HG03432 (cell line): ENCODE data around the gene RGS9.
"Not testable (repeated sequence)": the region's sequence is repeated elsewhere in the genome, so short reads cannot be mapped to it uniquely, and the experiment has no call there.

Experiments used
- ATAC-seq: cut with Tn5 transposase; IDR thresholded peaks from one replicate; pipeline ENCODE4 v1.9.1; 2021; ENCODE audit warnings: mild to moderate bottlenecking, moderate library complexity; ENCODE audit not compliant: unreplicated experiment

RGS9 gene

DNA sequence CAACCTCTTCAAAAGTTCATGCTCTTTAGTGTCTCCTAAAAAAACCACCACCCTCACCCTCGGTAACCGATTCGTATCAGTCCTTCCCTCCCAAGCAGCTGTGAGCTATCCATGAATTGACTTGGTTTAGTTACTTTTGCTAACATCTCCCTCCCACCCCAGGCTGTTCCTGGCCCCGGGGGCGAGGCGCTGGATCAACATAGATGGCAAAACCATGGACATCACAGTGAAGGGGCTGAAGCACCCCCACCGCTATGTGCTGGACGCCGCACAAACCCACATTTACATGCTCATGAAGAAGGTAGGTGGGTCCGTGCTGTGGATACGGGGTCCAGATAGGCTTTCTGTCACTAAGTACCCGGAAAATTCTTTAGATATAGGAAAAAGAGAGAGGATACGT lies 66.8 kb downstream of the RGS9 start:
- ATAC-seq: no peak

GRCh38 chr17:65205655-65206054 lies 68.5 kb downstream of the RGS9 start:
- ATAC-seq: no peak

DNA sequence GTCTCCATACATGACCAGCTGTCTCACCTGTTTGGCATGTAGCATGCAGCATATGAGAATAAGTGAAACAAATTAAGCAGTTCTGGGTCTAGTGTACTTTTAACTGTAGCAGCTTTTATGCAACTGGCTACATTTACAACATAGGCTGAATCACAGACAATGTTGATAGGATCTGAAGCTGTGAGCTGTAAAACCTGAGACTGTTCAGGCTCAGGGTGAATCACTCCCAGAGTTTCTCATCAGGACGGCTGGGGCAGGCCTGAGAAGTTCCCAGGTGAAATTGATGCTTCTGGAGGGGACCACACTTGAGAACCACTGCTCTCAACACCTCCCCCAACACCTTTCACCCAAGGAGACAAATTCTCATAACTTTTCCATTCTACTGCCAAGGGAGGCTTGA lies 70.3 kb downstream of the RGS9 start:
- ATAC-seq: not testable (repeated sequence)

DNA sequence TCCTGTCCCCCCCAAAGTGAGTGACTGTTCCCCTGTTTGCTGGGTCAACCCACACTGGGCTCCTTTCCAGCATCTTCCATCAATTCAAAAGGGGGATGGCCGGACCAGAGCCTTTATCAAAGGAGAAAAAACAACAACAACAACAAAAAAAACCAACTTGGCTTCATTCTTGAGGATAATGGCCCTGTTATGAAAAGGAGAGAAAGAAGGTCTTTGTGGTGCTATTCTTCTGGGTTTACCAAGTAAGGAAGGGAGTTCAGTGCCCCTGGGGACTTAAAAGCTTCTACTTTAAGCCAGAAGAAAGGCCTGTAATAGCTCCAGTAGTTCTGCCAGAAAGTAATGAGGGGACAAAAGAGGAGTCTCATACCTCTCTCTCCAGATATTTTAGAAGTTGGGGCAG lies 71.5 kb downstream of the RGS9 start:
- ATAC-seq: no peak

DNA sequence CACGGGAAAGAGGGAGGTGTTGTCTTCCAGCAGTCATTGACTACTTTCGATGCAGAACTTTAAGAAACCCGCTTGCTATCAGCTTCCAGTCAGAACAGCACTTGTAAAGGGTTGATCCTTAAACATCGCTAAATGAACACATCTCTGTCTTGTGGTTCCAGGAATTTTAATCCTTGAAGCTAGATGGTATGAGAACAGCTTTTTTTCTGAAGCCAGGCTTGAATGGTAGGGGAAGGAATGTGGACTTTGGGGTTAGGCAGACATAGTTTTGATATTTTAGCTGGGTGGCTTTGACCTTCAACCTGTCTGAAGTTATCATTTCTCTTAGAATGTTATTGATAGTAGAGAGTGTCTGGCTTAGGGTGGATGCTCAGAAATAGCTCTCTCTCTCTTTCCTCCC lies 81.1 kb downstream of the RGS9 start:
- no peak for ATAC-seq

DNA sequence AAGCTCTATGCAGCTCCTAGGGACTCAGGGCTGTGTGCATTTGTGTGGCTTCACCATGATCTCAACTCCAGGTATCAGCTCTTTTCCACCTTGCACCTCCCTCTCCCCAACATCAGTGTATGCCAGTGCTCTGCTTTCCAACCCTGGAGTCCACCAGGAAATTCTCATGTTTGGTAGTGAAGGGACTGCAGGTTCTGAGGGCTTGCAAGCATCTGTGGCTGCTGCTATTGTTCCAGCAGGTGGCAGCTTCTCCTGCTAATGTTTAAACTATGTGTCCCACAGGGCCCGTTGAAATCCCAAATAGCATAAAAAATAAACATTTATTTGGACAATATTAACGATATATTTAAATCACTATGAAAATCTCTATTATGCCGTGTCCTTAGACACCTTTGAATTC lies 82.0 kb downstream of the RGS9 start:
- ATAC-seq: no peak

DNA sequence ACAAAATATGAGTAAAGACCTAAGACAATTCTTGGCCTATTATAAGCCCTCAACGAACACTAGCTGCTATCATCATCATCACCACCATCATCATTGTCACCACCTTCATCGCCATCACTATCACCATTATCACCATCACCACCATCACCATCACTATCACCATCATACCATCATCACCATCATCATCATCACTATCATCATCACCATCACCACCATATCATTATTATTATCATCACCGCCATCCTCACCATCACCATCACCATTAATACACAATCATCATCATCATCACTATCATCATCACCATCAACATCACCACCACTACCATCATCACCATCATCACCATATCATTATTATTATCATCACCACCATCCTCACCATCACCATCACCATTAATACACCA lies 82.5 kb downstream of the RGS9 start:
- no peak for ATAC-seq

DNA sequence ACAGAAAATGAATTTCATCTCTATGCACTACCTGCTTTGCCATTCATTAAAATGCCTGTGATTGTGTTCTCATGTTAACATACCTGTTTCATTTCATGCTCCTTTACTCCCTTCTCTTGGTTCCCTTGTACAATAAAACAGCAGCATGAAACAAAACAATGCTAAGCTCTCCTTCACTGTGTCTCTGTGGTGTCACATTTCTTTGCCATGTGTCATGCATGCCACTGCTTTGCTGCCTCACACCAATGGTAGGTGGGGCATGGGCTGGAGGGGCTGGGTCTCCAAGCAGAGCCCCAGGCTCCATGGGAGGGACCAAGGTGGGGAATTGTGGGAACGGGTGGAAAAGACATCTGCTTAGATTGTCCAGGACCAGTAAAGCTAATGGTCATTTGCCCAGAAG lies 83.6 kb downstream of the RGS9 start:
- no peak for ATAC-seq

DNA sequence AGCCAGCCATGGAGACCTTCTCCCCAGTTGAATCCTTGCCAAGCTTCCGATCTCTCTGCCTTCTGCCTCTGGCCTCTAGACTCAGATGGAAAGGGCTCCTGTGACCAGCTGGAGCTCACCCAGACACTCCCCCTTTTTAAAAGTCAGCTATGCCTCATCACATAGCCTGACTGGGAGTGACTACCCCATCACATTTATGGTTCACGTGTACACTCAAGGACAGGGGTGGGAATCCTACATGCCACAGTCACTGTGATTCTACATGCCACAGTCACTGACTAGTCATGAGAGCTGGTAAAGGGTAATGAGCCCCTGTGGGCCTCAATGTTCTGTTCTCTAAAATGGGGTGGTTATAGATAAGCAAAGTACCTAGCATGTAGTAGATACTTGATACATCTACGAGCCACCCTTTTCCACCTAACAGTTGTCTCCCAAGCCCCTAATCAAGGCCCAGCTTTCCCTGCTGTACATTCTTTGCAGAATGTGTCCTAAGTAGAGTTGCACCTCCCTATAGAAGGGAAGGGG lies 85.1 kb downstream of the RGS9 start:
- ATAC-seq: no peak

DNA sequence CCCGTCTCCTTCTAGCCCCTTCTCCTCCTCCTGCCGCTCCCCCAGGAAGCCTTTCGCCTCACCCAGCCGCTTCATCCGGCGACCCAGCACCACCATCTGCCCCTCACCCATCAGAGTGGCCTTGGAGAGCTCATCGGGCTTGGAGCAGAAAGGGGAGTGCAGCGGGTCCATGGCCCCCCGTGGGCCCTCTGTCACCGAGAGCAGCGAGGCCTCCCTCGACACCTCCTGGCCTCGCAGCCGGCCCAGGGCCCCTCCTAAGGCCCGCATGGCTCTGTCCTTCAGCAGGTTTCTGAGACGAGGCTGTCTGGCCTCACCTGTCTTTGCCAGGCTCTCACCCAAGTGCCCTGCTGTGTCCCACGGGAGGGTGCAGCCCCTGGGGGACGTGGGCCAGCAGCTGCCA lies 87.9 kb downstream of the RGS9 start:
- ATAC-seq: no peak

DNA sequence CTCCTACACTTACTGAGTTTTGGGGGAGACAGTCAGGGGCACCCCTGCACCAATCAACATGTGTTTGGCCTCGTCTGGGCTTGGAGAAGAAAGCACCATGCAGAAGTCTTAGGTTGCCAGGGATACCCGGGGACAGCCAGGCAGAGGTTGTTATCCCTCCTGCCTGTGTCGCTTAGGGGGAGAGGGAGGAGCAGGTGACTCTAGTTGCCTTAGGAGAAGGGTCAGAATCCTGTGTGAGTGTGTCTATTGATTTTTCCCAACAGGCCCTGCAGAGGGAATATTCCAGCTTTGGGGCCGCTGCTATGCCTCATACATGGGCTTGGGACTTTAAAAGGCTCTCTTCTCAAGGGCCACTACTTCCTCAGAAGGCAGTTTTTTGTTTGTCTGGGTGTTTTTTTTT lies 89.1 kb downstream of the RGS9 start:
- ATAC-seq: no peak

DNA sequence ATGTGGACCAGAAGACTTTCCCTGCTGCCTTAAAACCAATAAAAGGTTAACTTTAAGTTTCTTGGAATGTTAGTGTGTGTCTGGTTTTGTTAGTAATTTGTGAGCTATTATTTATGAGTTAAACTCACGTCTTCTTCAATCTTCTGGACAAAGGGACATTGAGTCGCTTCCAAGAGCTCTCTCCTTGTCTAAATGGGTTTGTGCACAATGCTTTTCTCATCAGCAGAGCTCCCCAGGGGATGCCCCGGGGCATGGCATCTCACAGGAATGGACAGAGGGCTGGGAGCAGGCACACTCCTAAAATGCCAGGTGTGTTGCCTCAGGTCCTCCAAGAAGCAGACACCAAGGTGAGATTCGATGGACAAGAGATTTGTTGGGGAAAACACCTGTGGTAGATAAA lies 90.5 kb downstream of the RGS9 start:
- no peak for ATAC-seq

DNA sequence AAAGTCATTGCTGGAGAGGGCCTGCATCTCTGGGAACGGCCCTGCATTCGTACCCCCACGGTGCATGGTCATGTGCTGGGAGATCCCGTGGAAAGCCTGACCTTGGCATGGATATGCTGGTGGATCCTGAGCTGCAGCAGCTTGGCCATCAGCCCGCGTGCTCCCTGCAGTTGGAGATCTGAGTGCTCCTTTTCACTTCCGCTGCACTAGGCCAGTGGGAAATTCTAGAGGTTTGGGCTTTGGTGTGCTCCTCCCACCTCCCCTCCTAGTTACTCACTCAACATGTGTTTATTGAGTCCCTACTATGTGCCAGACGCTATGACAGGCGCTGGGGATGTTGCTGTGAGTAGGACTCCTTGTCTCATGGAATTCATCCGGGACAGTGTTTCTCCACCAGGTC lies 91.1 kb downstream of the RGS9 start:
- ATAC-seq: no peak

- peak; percentile 84 for ATAC-seq
Measured at GRCh38 chr17:65228734-65229620, 91.8 kb downstream of the RGS9 start.

DNA sequence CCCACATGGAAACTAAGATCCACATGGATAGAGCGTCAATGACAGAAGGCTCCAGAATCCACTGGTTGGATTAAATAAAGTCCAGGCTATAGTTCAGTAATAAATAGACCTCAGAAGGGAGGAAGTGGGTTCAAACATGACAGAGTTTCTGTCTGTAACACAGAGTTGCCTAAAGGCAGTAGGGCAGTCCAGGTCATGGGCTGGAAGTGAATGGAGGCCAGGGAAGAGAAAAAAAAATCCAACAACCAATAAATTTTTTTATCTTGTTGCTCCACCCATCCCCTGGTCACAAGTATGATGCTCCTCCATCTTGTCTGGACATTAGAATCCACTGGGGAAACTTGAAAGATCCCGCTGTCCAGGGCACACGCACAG lies 92.4 kb downstream of the RGS9 start:
- ATAC-seq: peak; percentile 10

- ATAC-seq: no peak
Measured at GRCh38 chr17:65230040-65230439, 92.9 kb downstream of the RGS9 start.

GRCh38 chr17:65231086-65231485 lies 93.9 kb downstream of the RGS9 start:
- ATAC-seq: no peak

DNA sequence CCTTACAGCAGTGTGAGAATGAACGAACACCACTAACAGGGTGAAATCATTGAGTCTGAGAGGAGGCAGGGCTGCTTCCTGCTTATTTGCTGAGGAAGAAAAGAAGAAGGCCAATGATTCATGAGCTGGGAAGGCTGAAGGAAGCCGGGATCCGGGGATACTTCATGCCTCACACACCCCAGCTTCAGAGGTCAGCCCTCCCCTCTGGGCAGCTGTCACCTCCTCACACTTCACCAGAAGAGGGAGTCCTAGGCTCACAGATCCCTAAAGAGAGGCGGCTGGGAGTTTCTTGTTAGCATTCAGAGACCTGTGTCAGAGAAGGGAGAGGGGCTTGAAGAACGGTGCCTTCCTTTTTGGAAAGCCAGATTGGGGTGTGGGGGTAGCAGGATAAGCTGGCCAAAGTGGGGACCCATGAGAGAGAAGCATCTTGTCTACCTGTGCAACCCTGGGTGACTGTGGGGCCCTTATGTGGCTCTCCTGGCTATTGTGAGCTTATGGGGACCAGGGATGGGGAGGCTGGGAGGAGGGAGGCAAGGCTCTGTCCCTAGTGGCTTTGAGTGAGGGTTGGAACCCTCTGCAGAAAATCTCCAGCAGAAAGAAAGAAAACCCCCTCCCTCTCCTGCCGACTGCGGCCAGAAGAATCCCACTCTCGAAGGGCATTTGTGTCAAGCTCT lies 94.6 kb downstream of the RGS9 start:
- no peak for ATAC-seq

GRCh38 chr17:65235284-65235683 lies 98.1 kb downstream of the RGS9 start:
- ATAC-seq: no peak

DNA sequence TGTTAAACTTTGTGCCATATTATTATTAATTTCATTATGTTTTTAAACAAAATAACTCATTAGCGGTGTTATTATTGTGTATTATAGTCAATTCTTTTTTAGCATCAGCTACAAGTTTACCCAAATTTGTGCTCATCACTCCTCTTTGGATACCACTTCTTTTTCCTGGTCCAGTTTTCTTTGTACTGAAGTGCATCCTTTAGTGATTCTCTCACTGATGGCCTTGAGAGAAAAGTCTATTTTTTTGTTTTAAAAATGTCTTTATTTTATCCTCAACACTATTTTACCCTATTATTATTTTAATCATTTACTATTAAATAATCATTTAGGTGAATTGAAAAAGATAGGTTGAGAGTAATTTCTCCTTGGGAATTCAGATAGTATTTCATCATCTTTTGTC lies 99.2 kb downstream of the RGS9 start:
- ATAC-seq: no peak

- ATAC-seq: no peak
Measured at GRCh38 chr17:65243838-65244625, 106.9 kb downstream of the RGS9 start.
